Measurements from ENCODE around the gene SPATS1.

- TF ChIP-seq EP300 (IDR thresholded peaks at IDR 0.05) (no peak), CTCF (IDR thresholded peaks at IDR 0.05) (no peak), POLR2A (IDR thresholded peaks at IDR 0.05; ENCODE audit: low read depth) (no peak)
Observed at GRCh38 chr6:44307217-44307616, 35.2 kb upstream of the SPATS1 start.
